Measurements from ENCODE around the gene PCIF1. TPM values are rescaled to one million over a fixed set of nuclear protein-coding genes. Genes with fewer than 3 reads are reported as not detected.

Gene PCIF1
- total and polyA plus RNA-seq, 2 donors (not counting 3 experiments of a cell fraction or from before 2014, with no cell fraction given): 26.4 to 27.2 TPM

DNA sequence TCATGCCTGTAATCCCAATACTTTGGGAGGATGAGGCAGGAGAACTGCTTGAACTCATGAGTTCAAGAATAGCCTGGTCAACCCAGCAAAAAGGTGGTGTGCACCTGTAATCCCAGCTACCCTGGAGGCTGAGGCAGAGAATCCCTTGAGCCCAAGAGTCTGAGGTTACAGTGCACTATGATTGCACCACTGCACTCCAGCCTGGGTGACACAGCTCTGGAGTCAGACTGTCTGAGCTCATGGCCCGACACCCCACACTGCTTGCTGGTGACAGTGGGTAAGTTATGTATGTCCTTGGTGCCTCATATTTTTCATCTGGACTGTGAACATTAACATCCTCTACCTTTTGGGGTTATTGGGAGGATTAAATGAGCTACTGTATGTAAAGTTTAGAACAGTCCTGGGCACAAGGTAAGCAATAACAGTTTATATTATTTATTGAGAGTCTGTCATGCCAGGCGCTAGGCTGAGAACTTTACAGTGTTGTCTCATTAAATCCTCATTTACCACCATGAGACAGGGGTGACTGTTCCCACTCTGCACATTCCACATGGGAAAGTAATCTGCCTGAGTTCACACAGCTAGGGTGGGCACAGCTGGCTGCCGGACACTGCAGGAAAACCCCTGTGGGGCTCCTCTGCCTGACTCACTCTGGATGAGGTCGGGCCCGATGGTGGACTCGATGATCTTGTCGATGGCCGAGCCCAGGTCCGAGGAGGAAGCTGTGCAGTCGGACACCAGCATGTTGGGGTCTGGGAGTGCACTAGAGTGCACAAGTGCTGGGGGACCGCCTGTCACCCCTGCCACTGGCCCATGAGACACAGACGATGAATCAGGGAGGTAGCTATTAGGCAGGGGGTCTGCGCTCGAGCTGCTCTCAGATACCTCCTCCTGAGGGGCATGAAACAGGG is 34.6 kb downstream of the PCIF1 start:
- Histone ChIP-seq H3K36me3 (ENCODE audit: control insufficient read depth in 2 of 2, extremely low read depth in 1 of 2, insufficient read depth in 2 of 2, low read length in 2 of 2) (peaks cover 4 to 23% of the 10 kb centered on the region in 2 experiments), H3K27ac (ENCODE audit: insufficient read depth, low read depth, low read length) (no peak overlapping the region), H3K9me3 (replicated peaks; ENCODE audit: control insufficient read depth, insufficient read depth, low read length) (no peaks in the 10 kb centered on the region), H3K9ac (replicated peaks; ENCODE audit: extremely low read depth, insufficient read depth, low read length) (no peak overlapping the region), H3K79me2 (ENCODE audit: control insufficient read depth, insufficient read depth, low read length) (peaks cover 23% of the 10 kb centered on the region), H3K4me2 (ENCODE audit: insufficient read depth, low read length) (no peak overlapping the region), H2AFZ (ENCODE audit: low read depth, low read length) (no peak overlapping the region), H3K27me3 (ENCODE audit: control insufficient read depth in 2 of 2, insufficient read depth in 2 of 2, low read length in 2 of 2) (no peaks in the 10 kb centered on the region), H3K4me3 (replicated peaks in 1 of 3; ENCODE audit: insufficient read depth in 1 of 3, low read depth in 1 of 3, low read length in 3 of 3) (no peak overlapping the region), H3K9me1 (replicated peaks; ENCODE audit: control insufficient read depth, extremely low read depth, insufficient read depth, low read length) (no peaks in the 10 kb centered on the region), H4K20me1 (replicated peaks; ENCODE audit: control insufficient read depth, extremely low read depth, insufficient read depth, low read length) (no peaks in the 10 kb centered on the region), H3K4me1 (ENCODE audit: control insufficient read depth, extremely low read depth, insufficient read depth, low read length) (peaks cover 14% of the 10 kb centered on the region)
- TF ChIP-seq POLR2AphosphoS5 (IDR thresholded peaks at IDR 0.05; ENCODE audit: insufficient read depth, low read depth, low read length) (no peak), POLR2A (IDR thresholded peaks at IDR 0.05; ENCODE audit: low read depth, low read length) (no peak), MYC (IDR thresholded peaks at IDR 0.05; ENCODE audit: low read depth, low read length) (no peak), GATA2 (IDR thresholded peaks at IDR 0.05; ENCODE audit: insufficient read depth, insufficient read length, low read depth, low read length) (no peak), FOS (IDR thresholded peaks at IDR 0.05; ENCODE audit: borderline replicate concordance, insufficient read depth, low read length) (no peak), EZH2 (IDR thresholded peaks at IDR 0.05; ENCODE audit: borderline replicate concordance, low read depth, low read length, severe bottlenecking) (no peak), JUN (IDR thresholded peaks at IDR 0.05; ENCODE audit: borderline replicate concordance, insufficient read depth, insufficient read length, low read depth) (no peak)
- TF ChIP-seq, protein P1, sequence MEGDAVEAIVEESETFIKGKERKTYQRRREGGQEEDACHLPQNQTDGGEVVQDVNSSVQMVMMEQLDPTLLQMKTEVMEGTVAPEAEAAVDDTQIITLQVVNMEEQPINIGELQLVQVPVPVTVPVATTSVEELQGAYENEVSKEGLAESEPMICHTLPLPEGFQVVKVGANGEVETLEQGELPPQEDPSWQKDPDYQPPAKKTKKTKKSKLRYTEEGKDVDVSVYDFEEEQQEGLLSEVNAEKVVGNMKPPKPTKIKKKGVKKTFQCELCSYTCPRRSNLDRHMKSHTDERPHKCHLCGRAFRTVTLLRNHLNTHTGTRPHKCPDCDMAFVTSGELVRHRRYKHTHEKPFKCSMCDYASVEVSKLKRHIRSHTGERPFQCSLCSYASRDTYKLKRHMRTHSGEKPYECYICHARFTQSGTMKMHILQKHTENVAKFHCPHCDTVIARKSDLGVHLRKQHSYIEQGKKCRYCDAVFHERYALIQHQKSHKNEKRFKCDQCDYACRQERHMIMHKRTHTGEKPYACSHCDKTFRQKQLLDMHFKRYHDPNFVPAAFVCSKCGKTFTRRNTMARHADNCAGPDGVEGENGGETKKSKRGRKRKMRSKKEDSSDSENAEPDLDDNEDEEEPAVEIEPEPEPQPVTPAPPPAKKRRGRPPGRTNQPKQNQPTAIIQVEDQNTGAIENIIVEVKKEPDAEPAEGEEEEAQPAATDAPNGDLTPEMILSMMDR (IDR thresholded peaks at IDR 0.05; ENCODE audit: extremely low read depth in 1 of 2, insufficient read depth in 1 of 2, low read depth in 1 of 2, low read length in 2 of 2): no peak
- TF ChIP-seq, protein P2, sequence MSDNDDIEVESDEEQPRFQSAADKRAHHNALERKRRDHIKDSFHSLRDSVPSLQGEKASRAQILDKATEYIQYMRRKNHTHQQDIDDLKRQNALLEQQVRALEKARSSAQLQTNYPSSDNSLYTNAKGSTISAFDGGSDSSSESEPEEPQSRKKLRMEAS (IDR thresholded peaks at IDR 0.05; ENCODE audit: insufficient read depth, insufficient read length): no peak
- intact Hi-C loops (cut with micrococcal nuclease) (no loop called here), dilution Hi-C loops (cut with MboI; ENCODE audit: extremely low pct_ligation_motif_present, low sequenced_read_pairs) (no loop called here)
- CTCF ChIA-PET: interaction anchor here (0.6 to 8.7 kb wide), 40 partner anchors 9 to 596 kb away, joined by 3 to 80 read pairs (median 6); partner anchors contain the start of genes CTSA, NEURL2, PLTP and SNX21
- BruUV-seq (replicated peaks): no TSS peak
- POLR2A ChIA-PET: interaction anchor here (0.6 to 1.3 kb wide), 4 partner anchors 34 to 356 kb away, joined by 3 to 4 read pairs (median 4); partner anchors contain the start of gene PLTP
- FAIRE-seq (no peak), DNase-seq (ENCODE audit: low read depth, low spot score) (no peak)
